ENCODE data around the gene INPP5D. TPM values are rescaled to one million over a fixed set of nuclear protein-coding genes. Genes with fewer than 3 reads are reported as not detected.
A peak's percentile ranks its signal among the peaks of the same experiment; 100 is the strongest.

Gene INPP5D
- total and polyA plus RNA-seq, 2 of the 13 experiments (the other 11 are each of a cell fraction or from before 2014, with no cell fraction given): 16.7 to 18.0 TPM

- no peak for TF ChIP-seq ZBTB14 (CRISPR knock-in tag; IDR thresholded peaks at IDR 0.05)
- no peak for TF ChIP-seq MIER3 (CRISPR knock-in tag; IDR thresholded peaks at IDR 0.05; ENCODE audit: borderline replicate concordance)
- no peak for TF ChIP-seq SUZ12 (IDR thresholded peaks at IDR 0.05; ENCODE audit: low read depth, low read length)
- TF ChIP-seq YEATS2 (CRISPR knock-in tag; IDR thresholded peaks at IDR 0.05; ENCODE audit: borderline replicate concordance): no peak
- no peak for TF ChIP-seq TIGD3 (CRISPR knock-in tag; IDR thresholded peaks at IDR 0.05; ENCODE audit: borderline replicate concordance)
- TF ChIP-seq HHEX (CRISPR knock-in tag; IDR thresholded peaks at IDR 0.05): no peak
- no peak for TF ChIP-seq IKZF1 (IDR thresholded peaks at IDR 0.05)
- TF ChIP-seq DZIP1 (CRISPR knock-in tag; IDR thresholded peaks at IDR 0.05): no peak
Measured at GRCh38 chr2:233240897-233241296, 180.8 kb downstream of the INPP5D start (continued).

GRCh38 chr2:233241803-233242202, 181.7 kb downstream of the INPP5D start:
- POLR2A ChIA-PET: no interaction called here
- H3K27me3 ChIP-seq (ENCODE audit: control insufficient read depth in 1 of 2, insufficient read depth in 2 of 2, low read length in 2 of 2): peaks cover 0 to 20% of the 10 kb centered on the region in 2 experiments; a peak in 3 of 5 replicates
- ATAC-seq (peak; percentile 32; the same call in 1 of the 3 replicates), FAIRE-seq (no peak), DNase-seq (ENCODE audit: low spot score) (no peak)
- no peak overlapping the region for H2AFZ ChIP-seq (ENCODE audit: low read length)
- CTCF ChIA-PET (ENCODE audit: low intra/inter-chr PET ratio, low total read pairs): no interaction called here
- H3K4me3 ChIP-seq (replicated peaks in 1 of 3; ENCODE audit: insufficient read depth in 1 of 3, low read depth in 2 of 3, low read length in 3 of 3): no peak overlapping the region
- no peaks in the 10 kb centered on the region for H3K36me3 ChIP-seq (replicated peaks in 1 of 2; ENCODE audit: control insufficient read depth in 1 of 2, insufficient read depth in 2 of 2, low read length in 2 of 2)
- H3K9me3 ChIP-seq (ENCODE audit: low read length): no peaks in the 10 kb centered on the region
- no TSS peak for BruUV-seq (replicated peaks)
- no peaks in the 10 kb centered on the region for H3K79me2 ChIP-seq (ENCODE audit: insufficient read depth, low read length)
- in situ Hi-C loops (cut with HindIII; ENCODE audit: extremely low pct_ligation_motif_present, low pct_unique_long_range_greater_than_20kb) (no loop called here), intact Hi-C loops (cut with micrococcal nuclease; ENCODE audit: unreplicated experiment) (no loop called here)
- 51% methylated on average over 3 of the region's 3 CpGs for WGBS (ENCODE audit: low lambda C conversion rate)
- TF ChIP-seq PRPF4 (IDR thresholded peaks at IDR 0.05; ENCODE audit: low read depth, low read length, poor library complexity, severe bottlenecking) (no peak), ZBTB7B (CRISPR knock-in tag; IDR thresholded peaks at IDR 0.05) (no peak), ZNF580 (CRISPR knock-in tag; IDR thresholded peaks at IDR 0.05; ENCODE audit: borderline replicate concordance, low read depth) (no peak), PBX2 (CRISPR knock-in tag; IDR thresholded peaks at IDR 0.05) (no peak), MAFK (conservative IDR thresholded peaks at IDR 0.05 in 1 of 2, IDR thresholded peaks at IDR 0.05 in 1 of 2; ENCODE audit: low read length in 2 of 2) (no peak)
- peaks cover 15% of the 10 kb centered on the region for H3K4me1 ChIP-seq (ENCODE audit: insufficient read depth, low read length)
- H4K20me1 ChIP-seq (ENCODE audit: insufficient read depth, low read length): no peaks in the 10 kb centered on the region
- no peak overlapping the region for H3K9ac ChIP-seq (ENCODE audit: insufficient read depth, low read depth, low read length)
- no peak overlapping the region for H3K27ac ChIP-seq (ENCODE audit: extremely low read length, insufficient read depth, low read length)
- H3K4me2 ChIP-seq (ENCODE audit: low read depth, low read length): no peak overlapping the region
